Karpas-422 (cell line): ENCODE data around the gene CAB39. TPM values are rescaled to one million over a fixed set of nuclear protein-coding genes. Genes with fewer than 3 reads are reported as not detected.

Source experiments
- DNase-seq: peaks from one replicate; pipeline ENCODE4 v3.0.0-alpha.2; 2015
- H2AFZ ChIP-seq: fragments of 200-600 bp; sonication (generic); 2 replicates; pipeline ENCODE4 v1.6.1; 2014; ENCODE audit warnings: antibody characterized with exemption, low read length, mixed read lengths
- H3K27ac ChIP-seq: fragments of 200-600 bp; sonication (generic); 2 replicates; pipeline ENCODE4 v1.5.1; 2014; ENCODE audit warnings: mild to moderate bottlenecking, low read length, moderate library complexity
- H3K27me3 ChIP-seq: fragments of 200-600 bp; sonication (generic); 2 replicates; pipeline ENCODE4 v1.6.1; 2014; ENCODE audit warnings: low read length, mixed read lengths
- H3K36me3 ChIP-seq: fragments of 200-600 bp; sonication (generic); 2 replicates; pipeline ENCODE4 v1.6.1; 2014; ENCODE audit warnings: low read length, mixed read lengths; ENCODE audit not compliant: insufficient read depth
- H3K4me1 ChIP-seq: fragments of 200-600 bp; sonication (generic); 2 replicates; pipeline ENCODE4 v1.6.1; 2014; ENCODE audit warnings: mild to moderate bottlenecking, low read length, mixed read lengths
- H3K4me2 ChIP-seq: fragments of 200-600 bp; sonication (generic); 2 replicates; pipeline ENCODE4 v1.6.1; 2014; ENCODE audit warnings: low read length, low read depth, mild to moderate bottlenecking; ENCODE audit not compliant: poor library complexity, severe bottlenecking
- H3K4me3 ChIP-seq: fragments of 200-600 bp; sonication (generic); 2 replicates; pipeline ENCODE4 v1.5.1; 2014; ENCODE audit warnings: mild to moderate bottlenecking, antibody characterized with exemption, low read length, mixed read lengths
- H3K79me2 ChIP-seq: fragments of 200-600 bp; sonication (generic); 2 replicates; pipeline ENCODE4 v1.6.1; 2014; ENCODE audit warnings: mild to moderate bottlenecking, low read length, mixed read lengths
- H3K9ac ChIP-seq: fragments of 200-600 bp; sonication (generic); 2 replicates; pipeline ENCODE4 v1.6.0; 2014; ENCODE audit warnings: low read length
- H3K9me2 ChIP-seq: fragments of 200-600 bp; sonication (generic), shearing (Covaris generic); replicated peaks from 2 replicates; pipeline ENCODE4 v1.6.0; 2014; ENCODE audit warnings: mild to moderate bottlenecking, low read length, moderate library complexity; ENCODE audit not compliant: insufficient read depth
- H3K9me3 ChIP-seq: fragments of 300-700, 200-600 bp; sonication (generic); 2 replicates; pipeline ENCODE4 v1.6.1; 2014; ENCODE audit warnings: low read length, mixed read lengths
- H4K20me1 ChIP-seq: fragments of 200-600 bp; sonication (generic); 2 replicates; pipeline ENCODE4 v1.6.1; 2014; ENCODE audit warnings: mild to moderate bottlenecking, antibody characterized with exemption, low read length, low read depth; ENCODE audit not compliant: insufficient read depth
- total RNA-seq: library from RNA; depleted of rRNA; stranded (reverse); fragments of >200 nt; shearing (Covaris generic); gene quantifications from 2 replicates; pipeline ENCODE4 v1.2.3, GENCODE V29; 2014; ENCODE audit warnings: low replicate concordance

CAB39 gene
- total RNA-seq, 1 experiment from 2014 or later, result 89.3 TPM

DNA sequence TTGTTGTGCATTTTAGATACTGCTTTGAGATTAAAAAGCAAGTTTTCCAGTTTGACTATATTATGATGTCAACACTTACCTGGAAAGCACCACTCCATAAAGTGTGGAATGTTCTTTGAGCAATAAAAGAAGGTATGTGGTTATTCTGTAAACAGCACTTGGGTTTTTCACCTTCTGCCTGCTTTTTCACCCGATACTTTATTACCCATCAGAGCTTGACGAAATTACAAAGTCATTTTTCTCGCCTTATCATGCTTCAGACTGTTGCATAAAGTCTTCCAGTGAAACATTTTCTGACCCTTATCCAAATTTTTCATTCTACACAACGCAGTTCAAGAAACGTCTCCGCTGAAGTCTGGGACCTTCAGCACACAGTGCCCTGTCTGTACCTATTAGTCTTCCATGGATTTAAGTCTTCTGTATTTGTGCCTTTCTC lies 25.2 kb downstream of the CAB39 start:
- Histone ChIP-seq H3K9me2 (no peaks in the 10 kb centered on the region), H3K9ac (no peak overlapping the region), H3K4me3 (no peak overlapping the region), H3K4me2 (no peak overlapping the region), H4K20me1 (no peaks in the 10 kb centered on the region), H3K27me3 (no peaks in the 10 kb centered on the region), H3K27ac (no peak overlapping the region), H3K36me3 (peaks cover 6% of the 10 kb centered on the region; the same call in 1 of the 2 replicates), H2AFZ (no peak overlapping the region), H3K79me2 (peaks cover 97% of the 10 kb centered on the region), H3K9me3 (no peaks in the 10 kb centered on the region), H3K4me1 (peaks cover 31% of the 10 kb centered on the region)
- DNase-seq, result no peak

DNA sequence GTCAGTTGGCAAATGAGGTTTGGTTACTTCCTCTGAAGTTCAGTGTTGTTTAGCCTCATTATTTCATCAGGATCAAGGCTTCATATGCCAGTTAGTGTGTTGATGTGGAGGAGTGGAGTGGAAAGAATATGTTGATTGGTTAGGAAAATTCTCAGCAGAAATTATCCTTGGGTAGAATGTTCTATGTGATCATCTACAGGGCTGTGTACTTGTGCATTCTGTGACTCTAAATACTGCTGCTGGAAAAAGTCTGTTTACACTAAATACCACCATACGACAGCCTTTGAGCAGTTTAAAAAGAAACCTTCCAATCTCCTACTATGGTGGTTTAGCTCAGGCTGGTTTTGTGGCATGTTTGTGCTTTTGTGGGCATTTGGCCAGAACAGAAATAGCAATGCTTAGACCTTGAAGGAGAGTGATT lies 25.8 kb downstream of the CAB39 start:
- Histone ChIP-seq H2AFZ (no peak overlapping the region), H4K20me1 (no peaks in the 10 kb centered on the region), H3K4me3 (no peak overlapping the region), H3K9ac (no peak overlapping the region), H3K9me2 (no peaks in the 10 kb centered on the region), H3K36me3 (peaks cover 6% of the 10 kb centered on the region; the same call in 1 of the 2 replicates), H3K4me1 (peaks cover 31% of the 10 kb centered on the region), H3K79me2 (peaks cover 97% of the 10 kb centered on the region), H3K4me2 (no peak overlapping the region), H3K27me3 (no peaks in the 10 kb centered on the region), H3K27ac (no peak overlapping the region), H3K9me3 (no peaks in the 10 kb centered on the region)
- no peak for DNase-seq

DNA sequence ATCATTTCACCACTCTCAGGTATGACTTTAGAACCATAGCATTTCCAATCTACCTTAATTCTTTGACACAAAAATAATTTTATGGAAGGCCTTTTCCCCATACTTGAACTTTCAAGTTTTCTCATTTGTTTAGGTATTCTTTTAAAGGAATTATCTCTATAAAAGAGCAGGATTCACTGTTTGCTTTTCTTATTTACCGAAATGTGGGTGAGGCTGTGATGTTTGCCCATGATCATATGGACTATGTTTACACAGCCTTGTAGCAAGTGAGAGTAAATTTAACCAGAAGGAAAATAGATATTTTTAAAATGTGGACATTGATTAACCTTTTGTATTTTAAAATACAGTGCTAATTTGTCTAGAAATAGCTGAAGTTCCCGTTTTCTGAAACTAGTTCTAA lies 26.3 kb downstream of the CAB39 start:
- peaks cover 97% of the 10 kb centered on the region for H3K79me2 ChIP-seq

DNA sequence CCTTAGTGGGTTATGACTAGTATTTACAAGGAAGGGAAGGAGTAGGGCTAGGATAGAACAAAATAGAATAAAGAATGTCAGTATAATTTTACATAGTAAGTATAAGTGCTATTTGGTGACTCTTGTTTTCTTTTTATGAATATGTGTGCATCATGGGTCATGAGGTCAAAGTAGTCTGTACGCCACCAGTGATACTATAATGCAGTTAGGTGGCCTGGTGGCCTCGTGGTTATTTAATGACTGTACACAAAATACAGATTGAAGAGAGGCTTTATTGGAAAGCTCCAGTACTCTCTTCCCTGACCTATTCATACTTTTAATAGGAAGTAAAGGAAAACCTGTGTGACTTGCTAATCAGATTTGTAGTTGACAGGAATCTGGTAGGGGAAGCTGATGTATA lies 27.3 kb downstream of the CAB39 start:
- Histone ChIP-seq H3K36me3 (peaks cover 6% of the 10 kb centered on the region; the same call in 1 of the 2 replicates), H3K9ac (no peak overlapping the region), H3K27ac (no peak overlapping the region), H4K20me1 (no peaks in the 10 kb centered on the region), H3K4me2 (no peak overlapping the region), H3K4me3 (no peak overlapping the region), H3K9me3 (no peaks in the 10 kb centered on the region), H3K27me3 (no peaks in the 10 kb centered on the region), H3K4me1 (peaks cover 31% of the 10 kb centered on the region), H2AFZ (no peak overlapping the region), H3K79me2 (peaks cover 97% of the 10 kb centered on the region), H3K9me2 (no peaks in the 10 kb centered on the region)
- DNase-seq, result no peak

More for the DNA sequence above, 26.3 kb downstream of the CAB39 start:
- H3K9ac ChIP-seq, result no peak overlapping the region
- no peaks in the 10 kb centered on the region for H3K9me2 ChIP-seq
- H2AFZ ChIP-seq, result no peak overlapping the region
- H3K27me3 ChIP-seq, result no peaks in the 10 kb centered on the region
- H3K9me3 ChIP-seq, result no peaks in the 10 kb centered on the region
- H3K36me3 ChIP-seq, result peaks cover 6% of the 10 kb centered on the region; the same call in 1 of the 2 replicates
- no peak overlapping the region for H3K4me3 ChIP-seq
- H3K27ac ChIP-seq, result no peak overlapping the region
- no peaks in the 10 kb centered on the region for H4K20me1 ChIP-seq
- no peak for DNase-seq
- peaks cover 31% of the 10 kb centered on the region for H3K4me1 ChIP-seq
- no peak overlapping the region for H3K4me2 ChIP-seq

DNA sequence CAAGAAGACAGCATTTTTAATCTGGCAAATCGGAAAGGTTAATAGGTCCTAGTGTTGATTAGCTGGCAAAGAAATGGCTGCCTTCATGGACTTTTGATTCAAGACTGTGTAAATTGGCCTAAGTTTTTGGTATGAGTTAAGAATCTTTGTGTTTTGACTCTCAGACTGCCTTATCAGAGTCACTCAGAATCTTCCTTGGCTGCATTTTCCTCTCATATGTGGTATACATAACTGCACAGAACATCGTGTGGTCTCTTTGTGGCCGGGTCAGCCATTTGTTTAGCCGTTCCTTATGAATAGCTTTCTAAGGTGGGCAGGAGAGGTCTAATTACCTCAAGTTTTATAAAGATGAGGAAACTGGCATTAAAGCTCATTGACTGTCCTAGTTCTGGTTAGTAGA lies 30.1 kb downstream of the CAB39 start:
- Histone ChIP-seq H3K4me1 (peaks cover 13% of the 10 kb centered on the region), H3K27me3 (no peaks in the 10 kb centered on the region), H3K79me2 (peaks cover 97% of the 10 kb centered on the region), H3K4me2 (no peak overlapping the region), H3K4me3 (no peak overlapping the region), H3K9me2 (no peaks in the 10 kb centered on the region), H3K36me3 (peaks cover 6% of the 10 kb centered on the region; the same call in 1 of the 2 replicates), H3K27ac (no peak overlapping the region), H4K20me1 (no peaks in the 10 kb centered on the region), H3K9ac (no peak overlapping the region), H3K9me3 (no peaks in the 10 kb centered on the region), H2AFZ (no peak overlapping the region)
- DNase-seq, result no peak

DNA sequence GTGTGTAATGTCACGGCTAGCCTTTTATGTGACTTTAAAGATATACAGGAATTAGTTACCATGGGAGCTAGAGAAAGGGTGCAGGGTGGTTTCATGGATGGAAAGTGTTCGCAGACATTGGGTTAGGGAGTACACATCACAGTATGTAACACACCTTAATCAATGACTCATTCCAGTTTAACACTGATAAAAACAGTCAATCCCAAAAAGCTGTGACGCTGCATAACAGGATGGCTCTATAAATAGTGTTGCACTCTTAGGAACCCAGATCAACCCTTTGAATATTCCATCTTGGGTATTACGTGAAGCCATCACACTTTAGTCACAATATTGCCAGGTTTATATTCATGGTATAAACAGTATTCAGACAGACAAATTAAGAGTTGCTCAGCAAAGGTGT lies 33.6 kb downstream of the CAB39 start:
- H2AFZ ChIP-seq, result no peak overlapping the region
- H3K4me1 ChIP-seq, result no peaks in the 10 kb centered on the region
- peaks cover 95% of the 10 kb centered on the region for H3K79me2 ChIP-seq
- DNase-seq, result no peak
- no peaks in the 10 kb centered on the region for H4K20me1 ChIP-seq
- no peaks in the 10 kb centered on the region for H3K9me3 ChIP-seq
- no peaks in the 10 kb centered on the region for H3K27me3 ChIP-seq
- peaks cover 3% of the 10 kb centered on the region; the same call in 1 of the 2 replicates for H3K36me3 ChIP-seq
- H3K4me2 ChIP-seq, result no peak overlapping the region
- no peak overlapping the region for H3K4me3 ChIP-seq
- H3K9ac ChIP-seq, result no peak overlapping the region
- H3K9me2 ChIP-seq, result no peaks in the 10 kb centered on the region
- H3K27ac ChIP-seq, result no peak overlapping the region

DNA sequence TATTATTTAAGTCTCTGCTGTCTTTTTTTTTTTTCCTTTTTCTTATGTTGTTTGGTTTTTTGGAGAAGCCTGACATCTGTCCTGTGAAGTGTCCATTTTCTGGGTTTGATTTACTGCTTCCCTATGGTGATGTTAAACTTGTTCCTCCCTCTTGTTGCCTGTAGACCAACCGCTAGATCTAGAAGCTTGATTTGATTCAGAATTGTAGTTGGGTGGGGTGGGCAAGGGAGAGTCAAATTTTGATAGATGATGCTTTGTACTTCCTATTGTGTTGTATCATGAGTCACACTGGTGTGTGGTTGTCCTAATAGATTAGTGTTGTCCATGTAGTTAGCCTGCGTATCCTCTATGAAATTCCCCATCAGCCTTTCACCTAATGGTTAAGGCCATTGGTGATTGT lies 35.4 kb downstream of the CAB39 start:
- Histone ChIP-seq H3K79me2 (peaks cover 98% of the 10 kb centered on the region), H3K4me2 (no peak overlapping the region), H4K20me1 (no peaks in the 10 kb centered on the region), H3K4me1 (no peaks in the 10 kb centered on the region), H3K9ac (no peak overlapping the region), H3K9me3 (no peaks in the 10 kb centered on the region), H3K27ac (no peak overlapping the region), H2AFZ (no peak overlapping the region), H3K9me2 (no peaks in the 10 kb centered on the region), H3K4me3 (no peak overlapping the region), H3K36me3 (peaks cover 3% of the 10 kb centered on the region; the same call in 1 of the 2 replicates), H3K27me3 (no peaks in the 10 kb centered on the region)
- no peak for DNase-seq

DNA sequence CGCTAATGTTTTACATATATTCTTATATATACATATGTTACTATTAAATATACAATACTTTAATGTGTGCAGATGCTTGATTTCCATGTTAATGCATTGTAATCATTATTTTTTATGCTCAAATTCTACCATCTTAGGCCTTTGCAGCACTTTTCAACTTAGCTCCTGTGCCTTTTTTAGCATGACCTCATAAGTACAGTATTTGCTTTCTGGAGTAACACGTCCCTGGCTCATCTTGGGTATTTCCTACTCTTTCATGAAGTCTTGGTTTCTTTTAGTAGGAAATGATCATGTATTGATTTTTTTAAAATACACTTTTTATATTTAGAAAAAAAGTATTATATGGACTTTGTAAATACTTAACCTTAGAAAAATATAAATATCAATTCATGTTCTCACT lies 36.5 kb downstream of the CAB39 start:
- no peak overlapping the region for H3K4me3 ChIP-seq
- no peak overlapping the region for H3K4me2 ChIP-seq
- H3K9me3 ChIP-seq, result no peaks in the 10 kb centered on the region
- H3K36me3 ChIP-seq, result peaks cover 3% of the 10 kb centered on the region; the same call in 1 of the 2 replicates
- no peaks in the 10 kb centered on the region for H4K20me1 ChIP-seq
- H3K4me1 ChIP-seq, result no peaks in the 10 kb centered on the region
- H3K79me2 ChIP-seq, result peaks cover 98% of the 10 kb centered on the region
- no peaks in the 10 kb centered on the region for H3K9me2 ChIP-seq
- no peak for DNase-seq
- no peak overlapping the region for H2AFZ ChIP-seq
- H3K9ac ChIP-seq, result no peak overlapping the region
- H3K27me3 ChIP-seq, result no peaks in the 10 kb centered on the region
- no peak overlapping the region for H3K27ac ChIP-seq
